Cardiac muscle cell (in vitro differentiated cells and primary cell): ENCODE results near the gene DPEP2. TPM values are rescaled to one million over a fixed set of nuclear protein-coding genes. Genes with fewer than 3 reads are reported as not detected.

ENCODE experiments used
- DNase-seq, 2 donors: peaks; one replicate each; pipeline versions ENCODE4 v3.0.0 to v3.0.0-alpha.2; 2010 to 2017; ENCODE audit warnings: low read depth in 1 of 2, low spot score in 1 of 2
- H3K27ac ChIP-seq: fragments of 200-600 bp; sonication (generic); 2 replicates; pipeline ENCODE4 v1.5.1; 2016
- H3K27me3 ChIP-seq: fragments of 200-600 bp; sonication (generic); 2 replicates; pipeline ENCODE4 v1.6.0; 2016; ENCODE audit warnings: control low read depth
- H3K36me3 ChIP-seq: fragments of 200-600 bp; sonication (generic); 2 replicates; pipeline ENCODE4 v1.5.1; 2016; ENCODE audit warnings: control low read depth
- H3K4me1 ChIP-seq: fragments of 200-600 bp; sonication (generic); 2 replicates; pipeline ENCODE4 v1.8.1; 2017; ENCODE audit warnings: low read depth, mild to moderate bottlenecking, mixed run types
- H3K4me3 ChIP-seq: fragments of 200-600 bp; sonication (generic); 2 replicates; pipeline ENCODE4 v1.5.1; 2016; ENCODE audit warnings: mild to moderate bottlenecking
- H3K9me3 ChIP-seq: fragments of 200-600 bp; sonication (generic); 2 replicates; pipeline ENCODE4 v1.5.1; 2017; ENCODE audit warnings: low read depth, mild to moderate bottlenecking, control low read depth
- polyA plus RNA-seq: library from polyadenylated mRNA; unstranded; fragments of >200 nt; fragmentation: Nextera tagmentation; extraction: Ambion mirVana; gene quantifications from 2 replicates; pipeline ENCODE4 v1.2.1, GENCODE V29; 2016
- total RNA-seq: library from RNA; depleted of rRNA; stranded (reverse); fragments of >200 nt; gene quantifications from 2 replicates; pipeline ENCODE4 v1.2.3, GENCODE V29; 2016
- TF ChIP-seq, protein P1 (sequence below): IDR thresholded peaks from 2 replicates; pipeline ENCODE4 v1.5.1; 2012; ENCODE audit warnings: low read depth, mild to moderate bottlenecking, low read length

DPEP2 gene
- total and polyA plus RNA-seq, 2 experiments from 2014 or later, result not detected

- Histone ChIP-seq H3K4me3 (peak within 1 kb of the TSS; percentile 85), H3K36me3 (no peaks in the 10 kb centered on the region), H3K27ac (peak within 1 kb of the TSS; percentile 95), H3K4me1 (peaks cover 8% of the 10 kb centered on the region), H3K27me3 (no peaks in the 10 kb centered on the region), H3K9me3 (no peaks in the 10 kb centered on the region)
- TF ChIP-seq, protein P1, sequence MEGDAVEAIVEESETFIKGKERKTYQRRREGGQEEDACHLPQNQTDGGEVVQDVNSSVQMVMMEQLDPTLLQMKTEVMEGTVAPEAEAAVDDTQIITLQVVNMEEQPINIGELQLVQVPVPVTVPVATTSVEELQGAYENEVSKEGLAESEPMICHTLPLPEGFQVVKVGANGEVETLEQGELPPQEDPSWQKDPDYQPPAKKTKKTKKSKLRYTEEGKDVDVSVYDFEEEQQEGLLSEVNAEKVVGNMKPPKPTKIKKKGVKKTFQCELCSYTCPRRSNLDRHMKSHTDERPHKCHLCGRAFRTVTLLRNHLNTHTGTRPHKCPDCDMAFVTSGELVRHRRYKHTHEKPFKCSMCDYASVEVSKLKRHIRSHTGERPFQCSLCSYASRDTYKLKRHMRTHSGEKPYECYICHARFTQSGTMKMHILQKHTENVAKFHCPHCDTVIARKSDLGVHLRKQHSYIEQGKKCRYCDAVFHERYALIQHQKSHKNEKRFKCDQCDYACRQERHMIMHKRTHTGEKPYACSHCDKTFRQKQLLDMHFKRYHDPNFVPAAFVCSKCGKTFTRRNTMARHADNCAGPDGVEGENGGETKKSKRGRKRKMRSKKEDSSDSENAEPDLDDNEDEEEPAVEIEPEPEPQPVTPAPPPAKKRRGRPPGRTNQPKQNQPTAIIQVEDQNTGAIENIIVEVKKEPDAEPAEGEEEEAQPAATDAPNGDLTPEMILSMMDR, result no peak
- peak; percentile 92 to 95 for DNase-seq
Measured at GRCh38 chr16:68022728-68023537, 23.6 kb upstream of the DPEP2 start, which contains the start of the genes DDX28 and DUS2. TSS of gene DDX28 (minus strand) at chr16:68023232. CDS start at chr16:68023202, 30 bp downstream. TSS of gene DUS2 (plus strand) at chr16:68023284. CDS start at chr16:68038024, 14,740 bp downstream.

DNA sequence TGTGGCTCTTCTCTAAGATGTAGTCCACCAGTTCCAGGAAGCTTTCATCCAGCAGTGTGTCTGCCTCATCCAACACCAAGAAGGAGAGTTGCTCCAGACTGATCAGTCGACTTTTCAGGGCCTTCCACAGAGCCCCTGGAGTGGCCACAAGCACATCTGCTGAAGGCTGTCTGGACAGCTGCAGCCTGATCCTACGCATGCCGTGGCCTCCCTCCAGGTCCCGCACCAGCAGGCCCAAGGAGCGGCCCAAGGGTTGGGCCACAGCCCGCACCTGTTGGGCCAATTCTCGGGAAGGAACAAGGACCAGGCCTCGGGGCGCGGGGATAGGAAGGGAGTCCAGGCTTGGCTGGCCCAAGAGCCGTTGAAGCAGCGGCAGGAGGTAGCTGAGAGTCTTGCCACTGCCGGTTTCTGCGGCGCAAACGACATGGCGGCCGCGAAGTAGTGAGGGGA is 23.0 kb upstream of the DPEP2 start:
- Histone ChIP-seq H3K4me3 (peak overlapping the region; percentile 85), H3K36me3 (no peaks in the 10 kb centered on the region), H3K27me3 (no peaks in the 10 kb centered on the region), H3K9me3 (no peaks in the 10 kb centered on the region), H3K27ac (peak overlapping the region; percentile 95), H3K4me1 (peaks cover 8% of the 10 kb centered on the region)
- no peak for DNase-seq
- TF ChIP-seq, protein P1, result no peak

GRCh38 chr16:68021490-68021889 is 22.2 kb upstream of the DPEP2 start:
- no peaks in the 10 kb centered on the region for H3K27me3 ChIP-seq
- no peak overlapping the region for H3K27ac ChIP-seq
- no peak overlapping the region for H3K4me3 ChIP-seq
- no peaks in the 10 kb centered on the region for H3K36me3 ChIP-seq
- peaks cover 8% of the 10 kb centered on the region for H3K4me1 ChIP-seq
- DNase-seq, result no peak
- TF ChIP-seq, protein P1, result no peak
- H3K9me3 ChIP-seq, result no peaks in the 10 kb centered on the region

DNA sequence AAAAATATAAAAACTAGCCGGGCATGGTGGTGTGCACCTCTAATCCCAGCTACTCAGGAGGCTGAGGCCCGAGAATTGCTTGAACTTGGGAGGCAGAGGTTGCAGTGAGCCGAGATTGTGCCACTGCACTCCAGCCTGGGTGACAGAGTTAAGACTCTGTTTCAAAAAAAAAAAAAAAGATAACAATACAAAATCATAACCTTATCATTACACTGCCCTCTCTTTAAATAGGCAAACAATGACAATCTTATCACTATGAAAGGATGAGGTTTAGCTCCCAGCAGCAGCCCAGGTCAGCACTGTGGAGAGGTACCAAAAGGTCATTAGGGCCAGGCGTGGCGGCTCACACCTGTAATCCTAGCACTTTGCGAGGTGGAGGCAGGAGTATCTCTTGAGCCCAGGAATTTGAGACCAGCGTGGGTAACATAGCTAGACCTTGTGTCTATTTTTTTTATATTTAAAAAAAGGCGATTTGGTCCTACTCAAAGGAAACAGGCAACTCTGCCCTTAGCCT is 19.9 kb upstream of the DPEP2 start:
- Histone ChIP-seq H3K36me3 (no peaks in the 10 kb centered on the region), H3K27ac (no peak overlapping the region), H3K4me1 (peaks cover 8% of the 10 kb centered on the region), H3K27me3 (no peaks in the 10 kb centered on the region), H3K9me3 (no peaks in the 10 kb centered on the region), H3K4me3 (no peak overlapping the region)
- no peak for DNase-seq
- TF ChIP-seq, protein P1, result no peak

GRCh38 chr16:68015681-68016080 is 16.4 kb upstream of the DPEP2 start, which contains the start of gene DPEP2NB:
TSS of gene DPEP2NB (minus strand) at chr16:68015911. CDS start at chr16:68015770, 141 bp downstream.
- TF ChIP-seq, protein P1, result no peak
- no peaks in the 10 kb centered on the region for H3K36me3 ChIP-seq
- DNase-seq, result no peak

More at GRCh38 chr16:68015681-68016080, 16.4 kb upstream of the DPEP2 start, which contains the start of gene DPEP2NB:
- no peak within 1 kb of the TSS for H3K27ac ChIP-seq
- H3K4me3 ChIP-seq, result no peak within 1 kb of the TSS
- no peaks in the 10 kb centered on the region for H3K9me3 ChIP-seq
- no peaks in the 10 kb centered on the region for H3K27me3 ChIP-seq
- no peaks in the 10 kb centered on the region for H3K4me1 ChIP-seq
